ENCODE data around the gene RTN4R. TPM values are rescaled to one million over a fixed set of nuclear protein-coding genes. Genes with fewer than 3 reads are reported as not detected.

Gene RTN4R
- total RNA-seq, 1 experiment from 2014 or later, result 11.1 TPM

- H3K36me3 ChIP-seq (ENCODE audit: control insufficient read depth, insufficient read depth, low read length), result no peaks in the 10 kb centered on the region
- no peaks in the 10 kb centered on the region for H3K36me3 Mint-ChIP-seq (ENCODE audit: insufficient read depth, unreplicated experiment)
- intact Hi-C loops (cut with micrococcal nuclease; ENCODE audit: unreplicated experiment), result no loop called here
- no peaks in the 10 kb centered on the region for H3K9me3 Mint-ChIP-seq (ENCODE audit: unreplicated experiment)
- ChIA-PET POLR2A (no interaction called here), CTCF (no interaction called here)
- H3K4me1 ChIP-seq, result peaks cover 1% of the 10 kb centered on the region
- H3K27me3 ChIP-seq (replicated peaks; ENCODE audit: control insufficient read depth, insufficient read depth, low read length), result no peaks in the 10 kb centered on the region
- TF ChIP-seq CTCF (IDR thresholded peaks at IDR 0.05; ENCODE audit: insufficient read depth in 1 of 2, low read depth in 1 of 2, low read length in 1 of 2, severe bottlenecking in 1 of 2, unreplicated experiment in 1 of 2), result no peak
- no peak overlapping the region for H3K27ac Mint-ChIP-seq (ENCODE audit: unreplicated experiment)
- peaks cover 2% of the 10 kb centered on the region for H3K4me1 Mint-ChIP-seq (ENCODE audit: low read depth, unreplicated experiment)
- no peaks in the 10 kb centered on the region for H3K9me3 ChIP-seq
- no TSS peak for BruUV-seq (replicated peaks)
- H3K4me3 ChIP-seq (ENCODE audit: low read depth, low read length), result no peak overlapping the region
- no peak for DNase-seq
- H3K27me3 Mint-ChIP-seq (ENCODE audit: insufficient read depth, unreplicated experiment), result no peaks in the 10 kb centered on the region
- H3K4me3 Mint-ChIP-seq (ENCODE audit: unreplicated experiment), result no peak overlapping the region
These were observed 5.7 kb upstream of the RTN4R start for GRCh38 chr22:20273758-20274181.

GRCh38 chr22:20272700-20273099, 4.6 kb upstream of the RTN4R start:
- Histone ChIP-seq H3K4me1 (peaks cover 6% of the 10 kb centered on the region), H3K9me3 (no peaks in the 10 kb centered on the region), H3K27me3 (replicated peaks; ENCODE audit: control insufficient read depth, insufficient read depth, low read length) (no peaks in the 10 kb centered on the region), H3K36me3 (ENCODE audit: control insufficient read depth, insufficient read depth, low read length) (no peaks in the 10 kb centered on the region), H3K4me3 (ENCODE audit: low read depth, low read length) (no peak overlapping the region)
- no peaks in the 10 kb centered on the region for H3K9me3 Mint-ChIP-seq (ENCODE audit: unreplicated experiment)
- H3K27ac Mint-ChIP-seq (ENCODE audit: unreplicated experiment), result no peak overlapping the region
- CTCF ChIA-PET, result interaction anchor here (0.6 kb wide), 1 partner anchor 49 kb away, joined by 5 read pairs; no protein-coding TSS in a partner anchor
- no peak for TF ChIP-seq CTCF (IDR thresholded peaks at IDR 0.05; ENCODE audit: insufficient read depth in 1 of 2, low read depth in 1 of 2, low read length in 1 of 2, severe bottlenecking in 1 of 2, unreplicated experiment in 1 of 2)
- no peak overlapping the region for H3K4me3 Mint-ChIP-seq (ENCODE audit: unreplicated experiment)
- POLR2A ChIA-PET, result no interaction called here
- intact Hi-C loops (cut with micrococcal nuclease; ENCODE audit: unreplicated experiment), result no loop called here
- no peaks in the 10 kb centered on the region for H3K36me3 Mint-ChIP-seq (ENCODE audit: insufficient read depth, unreplicated experiment)
- DNase-seq, result no peak
- no TSS peak for BruUV-seq (replicated peaks)
- no peaks in the 10 kb centered on the region for H3K27me3 Mint-ChIP-seq (ENCODE audit: insufficient read depth, unreplicated experiment)
- H3K4me1 Mint-ChIP-seq (ENCODE audit: low read depth, unreplicated experiment), result peaks cover 5% of the 10 kb centered on the region

- DNase-seq, result no peak
- Mint-ChIP-seq H3K36me3 (ENCODE audit: insufficient read depth, unreplicated experiment) (no peaks in the 10 kb centered on the region), H3K27me3 (ENCODE audit: insufficient read depth, unreplicated experiment) (no peaks in the 10 kb centered on the region), H3K4me1 (ENCODE audit: low read depth, unreplicated experiment) (peaks cover 5% of the 10 kb centered on the region), H3K27ac (ENCODE audit: unreplicated experiment) (no peak overlapping the region), H3K4me3 (ENCODE audit: unreplicated experiment) (no peak overlapping the region), H3K9me3 (ENCODE audit: unreplicated experiment) (no peaks in the 10 kb centered on the region)
- Histone ChIP-seq H3K4me3 (ENCODE audit: low read depth, low read length) (no peak overlapping the region), H3K36me3 (ENCODE audit: control insufficient read depth, insufficient read depth, low read length) (no peaks in the 10 kb centered on the region), H3K4me1 (peaks cover 6% of the 10 kb centered on the region), H3K27me3 (replicated peaks; ENCODE audit: control insufficient read depth, insufficient read depth, low read length) (no peaks in the 10 kb centered on the region), H3K9me3 (no peaks in the 10 kb centered on the region)
- POLR2A ChIA-PET, result no interaction called here
- no peak for TF ChIP-seq CTCF (IDR thresholded peaks at IDR 0.05; ENCODE audit: insufficient read depth in 1 of 2, low read depth in 1 of 2, low read length in 1 of 2, severe bottlenecking in 1 of 2, unreplicated experiment in 1 of 2)
- intact Hi-C loops (cut with micrococcal nuclease; ENCODE audit: unreplicated experiment), result no loop called here
- CTCF ChIA-PET, result interaction anchor here (0.6 kb wide), 1 partner anchor 48 kb away, joined by 5 read pairs; no protein-coding TSS in a partner anchor
- BruUV-seq (replicated peaks), result no TSS peak
These were observed 4.1 kb upstream of the RTN4R start for GRCh38 chr22:20272174-20272573.

Data from Caco-2 (cell line).